Stimulated activated CD4-positive, alpha-beta T cell treated with anti-CD3 and anti-CD28 coated beads, Interleukin-15, amount 100 ng/mL, for 24 hours (primary cell): ENCODE data around the gene RPS15.
"Not testable (repeated sequence)": the region's sequence is repeated elsewhere in the genome, so short reads cannot be mapped to it uniquely, and the experiment has no call there.

ENCODE experiments used
- DNase-seq: peaks from one replicate; pipeline ENCODE4 v3.0.0-alpha.2; 2020

RPS15 gene

DNA sequence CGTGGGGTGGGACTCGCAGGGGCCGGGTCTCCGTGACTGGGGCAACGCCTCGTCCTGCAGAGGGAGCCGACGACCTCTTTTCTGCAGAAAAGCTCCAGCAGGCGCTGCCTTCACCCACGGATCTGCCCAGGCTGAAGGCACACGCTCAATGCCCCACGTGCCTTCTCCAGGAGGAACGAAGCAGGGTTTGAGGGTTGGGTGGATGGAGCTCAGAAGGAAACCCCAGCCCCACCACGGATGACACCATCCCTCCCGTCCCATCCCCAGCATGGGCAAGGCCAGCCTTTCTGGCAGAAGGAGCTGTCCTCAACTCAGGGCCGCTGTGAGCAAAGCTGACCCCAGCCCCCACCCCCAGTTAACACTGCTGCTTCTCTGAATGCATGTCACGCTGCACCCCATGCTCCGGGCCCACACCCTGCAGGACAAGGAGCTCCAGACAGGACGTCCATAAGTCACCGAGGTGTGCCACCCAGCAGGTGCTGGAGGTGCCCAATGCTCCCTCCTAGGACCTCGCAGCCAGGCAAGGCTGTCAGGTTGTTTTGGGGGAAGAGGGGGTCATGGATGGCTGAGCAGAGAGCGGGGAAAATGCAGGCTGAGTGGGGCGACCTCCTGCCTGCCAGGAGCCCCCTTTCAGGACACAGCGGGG, 33.4 kb downstream of the RPS15 start:
- DNase-seq = peak; percentile 40

DNA sequence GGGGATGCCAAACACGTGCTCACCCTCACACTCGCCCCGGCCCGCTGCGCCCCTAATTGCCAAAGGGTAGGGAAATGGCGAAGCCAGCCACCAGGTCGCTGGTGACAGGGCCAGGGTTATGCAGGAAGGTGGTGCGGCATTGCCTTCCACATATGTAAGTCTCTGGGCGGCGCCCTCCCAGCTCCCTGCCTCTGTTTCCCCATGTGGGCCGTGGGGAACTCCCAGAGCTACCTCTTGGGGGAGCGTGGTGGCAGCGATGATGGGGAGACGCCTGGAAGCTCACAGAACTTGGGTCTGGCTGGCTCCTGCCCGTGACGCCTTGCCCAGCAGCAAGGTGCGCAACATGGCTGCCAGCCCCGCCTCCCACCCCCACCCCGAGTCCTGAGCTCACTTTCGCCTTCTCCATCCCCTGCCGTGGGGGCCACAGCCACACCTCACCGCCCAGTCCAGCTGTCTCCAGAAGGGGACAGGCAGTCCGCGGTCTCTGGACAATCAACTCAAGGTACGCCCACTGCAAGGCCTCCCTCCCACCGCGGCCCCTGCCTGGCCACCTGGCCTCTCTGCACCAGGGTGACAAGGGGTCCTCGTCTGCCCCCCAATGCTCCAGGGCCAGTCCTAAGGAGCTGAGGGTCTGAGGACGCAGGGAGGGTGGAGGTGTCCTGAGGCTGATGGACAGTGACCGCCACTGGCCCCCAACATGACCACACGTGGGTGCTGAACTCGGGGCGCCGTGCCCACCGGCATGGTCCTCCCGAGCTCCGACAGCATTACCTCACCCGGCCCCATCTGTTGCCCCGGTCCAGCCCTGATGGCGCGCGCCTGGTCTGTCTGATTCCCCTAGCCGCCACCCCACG, 34.3 kb downstream of the RPS15 start:
- no peak for DNase-seq

DNA sequence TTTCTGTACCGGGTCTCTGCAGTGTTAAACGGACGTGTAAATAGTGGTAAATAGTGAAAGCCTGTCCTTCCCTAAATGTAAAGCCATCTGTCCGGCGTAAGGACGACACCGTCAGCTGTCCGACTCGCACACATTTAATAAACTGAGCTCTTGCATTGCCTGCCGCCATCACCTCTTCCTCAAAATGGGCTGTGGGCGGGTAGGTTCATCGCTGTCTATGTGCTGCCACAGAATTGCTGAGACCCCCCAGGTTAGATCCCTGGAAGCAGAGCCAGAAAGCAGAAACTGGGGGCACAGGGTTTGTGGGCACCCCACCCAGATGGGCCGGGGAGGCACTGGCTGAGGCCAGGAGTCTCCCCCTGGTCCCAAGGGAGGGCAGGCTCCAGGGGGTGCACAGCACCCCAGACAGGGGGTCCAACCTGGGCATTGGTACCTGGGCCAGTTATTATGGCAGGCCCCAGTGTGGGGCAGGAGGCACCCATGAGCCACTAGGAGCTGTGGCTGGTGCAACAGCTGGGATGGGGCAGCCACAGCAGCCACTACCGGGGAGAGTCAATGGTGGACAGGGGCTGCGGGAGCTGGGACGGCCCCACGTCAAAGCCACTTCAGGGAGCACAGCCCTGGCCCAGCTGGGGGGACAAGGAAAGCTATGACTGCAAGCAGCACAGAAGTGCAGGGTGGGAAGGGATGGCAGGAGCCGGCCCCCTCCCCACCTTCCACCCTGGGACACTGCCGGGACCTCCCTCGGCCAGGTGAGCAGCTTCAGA, 35.1 kb downstream of the RPS15 start:
- no peak for DNase-seq

DNA sequence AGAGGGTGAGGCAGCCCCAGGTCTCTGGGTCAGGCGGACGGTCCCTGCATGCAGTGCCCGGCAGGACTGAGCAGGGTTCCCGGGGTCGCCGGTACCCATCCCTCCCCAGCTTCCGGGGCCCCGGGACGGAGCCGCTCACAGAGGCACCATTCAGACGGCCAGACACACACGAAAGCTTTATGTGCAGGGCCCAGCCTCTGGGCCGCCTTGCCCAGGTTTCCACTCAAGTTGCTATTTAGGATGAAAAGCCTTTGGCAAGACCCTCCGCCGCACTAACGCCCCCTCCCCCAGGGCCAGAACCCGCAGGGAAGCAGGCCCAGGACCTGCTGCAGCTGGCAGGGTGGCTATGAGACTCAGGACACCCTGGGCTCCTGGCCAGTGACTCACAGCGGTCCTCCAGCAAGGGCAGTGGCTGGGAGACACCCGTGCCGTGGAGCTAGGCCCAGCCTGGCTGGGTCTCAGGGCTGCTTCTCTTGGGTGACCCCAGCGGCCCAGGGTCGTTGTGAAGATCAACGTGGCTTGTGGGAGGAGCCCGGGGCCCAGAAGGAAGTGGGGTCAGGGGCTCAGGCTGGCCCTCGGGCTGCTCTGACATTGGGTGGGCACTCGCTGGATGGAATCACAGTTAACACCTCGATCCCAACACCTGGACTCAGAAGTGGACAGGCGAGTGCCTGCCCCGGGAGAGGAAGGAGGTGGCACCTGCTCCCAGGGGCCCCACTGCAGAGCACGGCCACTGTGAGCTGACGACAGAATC, 36.0 kb downstream of the RPS15 start:
- no peak for DNase-seq

DNA sequence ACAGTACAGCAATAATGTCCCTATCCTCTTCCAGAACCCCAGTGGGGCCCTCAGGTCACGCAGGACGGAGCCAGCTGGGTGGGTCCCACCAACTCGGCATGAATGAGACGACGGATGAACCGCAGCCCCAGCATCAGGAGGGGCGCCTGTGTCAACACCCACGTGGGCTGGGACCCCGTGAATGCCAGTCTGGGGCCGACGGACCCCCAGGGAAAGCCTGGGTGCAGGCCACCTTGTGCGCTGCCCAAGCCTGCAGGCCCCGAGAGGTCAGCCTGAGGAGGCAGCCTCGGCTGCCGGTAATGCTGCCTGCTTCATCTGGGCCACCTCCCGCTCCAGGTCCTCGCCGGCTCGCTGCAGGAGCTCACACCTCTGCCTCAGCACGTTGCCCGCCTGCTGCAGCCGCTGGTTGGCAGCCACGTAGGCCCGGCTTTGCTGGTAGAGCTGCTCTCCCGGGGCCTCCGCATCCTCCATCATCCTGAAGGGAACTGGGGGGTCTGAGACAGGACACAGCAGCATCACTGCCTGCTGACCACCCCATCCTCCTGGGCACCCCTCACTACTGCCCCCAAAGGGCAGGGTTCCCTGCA, 36.7 kb downstream of the RPS15 start:
- no peak for DNase-seq

DNA sequence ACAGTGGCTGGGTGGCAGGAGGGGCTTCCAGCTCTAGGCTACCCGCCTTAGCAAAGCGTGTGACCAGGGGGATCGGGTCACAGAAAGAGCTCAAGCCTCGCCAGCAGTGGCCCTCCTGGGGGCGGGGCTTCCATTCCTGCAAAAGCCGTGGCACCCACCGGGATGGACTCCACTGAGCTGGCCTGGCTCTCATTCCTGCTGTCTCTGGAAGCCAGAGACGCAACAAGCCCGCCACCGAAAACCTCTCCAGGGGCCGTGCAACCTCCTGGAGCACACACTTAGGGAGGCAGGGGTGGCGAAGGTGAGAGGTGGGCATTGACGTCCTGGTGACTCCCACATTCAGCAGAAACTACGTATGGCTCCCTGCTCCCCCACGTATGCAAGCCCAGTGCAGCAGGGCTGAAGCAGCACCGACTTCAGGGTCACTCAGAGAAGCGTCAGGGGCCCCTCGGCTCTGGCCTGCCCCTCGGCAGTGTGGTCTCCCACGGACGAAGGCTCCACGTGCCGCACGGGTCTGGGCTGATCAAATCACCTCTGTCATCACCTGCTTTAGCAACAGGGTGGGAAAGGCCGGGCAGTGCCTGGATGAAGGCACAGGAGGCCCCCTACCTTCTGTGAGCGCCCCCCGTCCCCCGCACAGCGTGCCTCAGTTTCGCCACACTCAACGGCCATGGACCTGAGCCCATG, 37.7 kb downstream of the RPS15 start:
- DNase-seq = no peak

DNA sequence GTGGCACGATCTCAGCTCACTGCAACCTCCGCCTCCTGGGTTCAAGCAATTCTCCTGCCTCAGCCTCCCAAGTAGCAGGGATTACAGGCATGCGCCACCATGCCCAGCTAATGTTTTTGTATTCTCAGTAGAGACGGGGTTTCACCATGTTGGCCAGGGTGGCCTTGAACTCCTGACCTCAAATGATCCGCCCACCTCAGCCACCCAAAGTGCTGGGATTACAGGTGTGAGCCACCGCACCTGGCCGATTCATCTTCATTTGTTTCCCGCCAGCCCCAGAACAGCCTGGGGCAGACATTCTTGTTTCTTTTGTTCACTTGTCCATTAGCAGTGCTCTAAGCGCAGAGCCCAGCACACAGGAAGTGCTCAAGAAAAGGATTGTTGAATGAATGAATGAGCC, 38.9 kb downstream of the RPS15 start:
- DNase-seq = not testable (repeated sequence)

DNA sequence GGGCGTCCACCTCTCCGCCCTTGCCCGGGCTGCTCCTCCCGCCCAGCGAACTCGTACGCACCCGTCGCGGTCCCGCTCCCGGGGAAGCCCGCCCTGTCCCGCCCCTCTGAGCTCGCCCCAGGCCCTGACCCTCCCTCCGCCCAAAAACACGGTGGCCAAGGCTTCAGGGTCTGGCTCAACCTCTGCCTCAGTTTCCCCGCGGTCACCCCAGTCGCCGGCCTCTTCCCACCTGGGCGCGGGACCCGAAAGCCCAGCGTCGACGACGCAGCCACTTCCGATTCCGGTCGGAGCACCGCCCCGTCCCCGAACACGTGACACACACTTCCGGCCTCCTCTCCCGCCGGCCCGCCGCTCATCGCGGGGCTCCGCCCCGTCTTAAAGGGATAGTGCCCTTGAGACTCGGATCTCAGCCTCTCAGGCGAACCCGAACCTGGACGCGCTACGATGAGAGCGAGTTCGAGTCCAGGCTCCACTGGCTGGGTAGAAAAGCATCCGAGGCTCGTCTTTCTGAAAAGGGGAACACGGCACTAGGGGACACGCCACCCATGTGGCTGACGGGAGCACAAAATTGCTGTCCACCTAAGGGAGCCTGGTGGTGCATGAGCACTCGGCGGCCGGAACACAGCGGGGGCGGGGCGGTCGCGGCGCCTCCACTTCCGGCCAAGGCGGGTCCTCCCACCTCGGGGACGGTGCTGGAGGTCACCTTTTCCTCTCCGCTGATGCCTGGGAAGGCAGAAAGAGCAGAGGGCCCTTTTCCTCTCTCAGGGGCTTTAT, 40.9 kb downstream of the RPS15 start, which contains the start of gene C19orf25:
Gene C19orf25 (minus strand): TSS at position 282 of the 774 bp plus-strand sequence. CDS start 312 bp downstream, outside the sequence.
- DNase-seq = peak; percentile 96

DNA sequence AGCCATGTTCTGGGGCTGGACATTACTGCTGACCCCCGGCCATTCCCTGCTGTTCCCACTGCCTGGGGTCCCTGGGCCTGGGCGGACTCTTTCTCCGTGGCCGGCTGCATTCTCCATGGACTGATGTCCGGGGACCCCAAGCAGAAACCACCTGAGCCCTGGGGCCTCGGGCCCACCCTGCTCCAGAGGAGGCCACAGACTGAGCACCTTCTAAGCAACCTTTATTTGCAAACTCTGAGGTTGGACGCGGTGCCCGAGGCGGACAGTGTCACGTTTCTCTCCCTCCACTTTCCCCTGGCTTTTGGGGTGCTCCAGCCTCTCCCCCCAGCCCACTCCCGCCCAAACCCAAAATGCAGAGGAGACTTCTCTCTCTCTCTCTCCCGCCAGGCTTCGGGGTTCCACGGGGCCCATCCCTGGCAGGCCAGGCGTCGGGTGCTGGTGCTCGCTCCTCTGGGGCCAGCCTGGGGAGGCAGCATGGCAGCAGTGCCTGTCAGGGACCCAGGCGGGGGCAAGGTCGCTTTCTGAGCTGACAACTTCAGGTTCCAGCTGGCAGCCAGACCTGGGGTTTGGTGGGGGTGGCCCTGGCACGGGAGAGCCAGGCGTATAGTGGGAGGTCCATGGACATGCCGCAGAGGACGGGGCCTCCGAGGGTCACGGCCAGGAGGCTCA, 43.2 kb downstream of the RPS15 start:
- no peak for DNase-seq

DNA sequence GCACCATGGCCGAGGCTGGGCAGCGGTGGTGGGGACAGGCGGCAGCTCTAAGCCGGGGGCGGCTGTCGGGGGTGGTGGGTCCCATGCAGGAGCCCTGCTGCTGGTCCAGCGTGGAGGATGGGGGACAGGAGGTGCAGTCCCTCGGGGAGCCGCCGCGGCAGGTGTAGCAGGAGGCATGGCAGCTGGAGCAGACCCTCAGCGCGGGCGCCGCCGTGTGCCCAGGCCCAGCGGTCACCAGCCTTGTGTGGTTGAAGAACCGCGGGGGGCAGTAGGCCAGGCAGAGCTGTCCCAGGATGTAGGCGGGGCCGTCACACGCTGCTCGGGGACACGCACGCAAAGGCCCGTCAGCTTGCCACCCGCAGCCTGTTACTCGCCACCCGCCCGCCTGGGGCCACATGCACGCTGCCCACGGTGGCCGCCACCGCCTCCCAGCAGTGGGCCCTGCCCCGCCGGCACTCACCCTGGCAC, 43.7 kb downstream of the RPS15 start:
- no peak for DNase-seq

DNA sequence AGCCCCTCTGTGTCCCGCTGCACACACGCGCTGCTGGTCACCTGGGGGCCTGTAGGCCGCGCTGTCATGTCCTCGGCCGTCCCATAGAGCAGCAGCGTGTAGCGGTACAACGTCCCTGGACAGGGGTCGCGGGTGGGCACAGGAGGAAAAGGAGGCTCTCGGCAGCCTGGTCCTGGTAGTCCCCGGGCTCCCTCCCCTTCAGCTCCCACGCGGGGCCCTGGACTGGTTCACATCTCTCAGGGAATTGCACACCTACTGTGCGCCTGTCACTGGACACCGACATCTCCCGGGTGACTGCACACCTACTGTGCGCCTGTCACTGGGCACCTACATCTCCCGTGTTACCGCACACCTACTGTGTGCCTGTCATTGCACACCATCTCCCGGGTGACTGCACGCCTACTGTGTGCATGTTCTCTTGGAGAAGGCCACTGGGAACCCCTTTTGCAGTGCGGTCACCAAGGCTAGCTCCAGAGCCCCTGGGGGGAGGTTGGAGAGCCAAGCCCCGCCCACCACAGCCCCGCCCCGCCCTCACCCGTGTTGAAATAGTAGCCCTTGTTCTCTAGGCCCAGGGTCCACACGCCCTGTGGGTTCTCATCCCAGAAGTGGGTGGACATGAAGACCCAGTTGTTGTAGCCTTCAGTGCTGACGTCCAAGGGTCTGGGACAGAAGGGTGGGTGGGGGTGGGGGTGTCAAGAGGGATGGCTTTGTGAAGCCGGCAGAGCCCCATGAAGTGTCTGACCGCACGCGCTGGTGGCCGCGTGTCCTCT, 44.4 kb downstream of the RPS15 start:
- no peak for DNase-seq

DNA sequence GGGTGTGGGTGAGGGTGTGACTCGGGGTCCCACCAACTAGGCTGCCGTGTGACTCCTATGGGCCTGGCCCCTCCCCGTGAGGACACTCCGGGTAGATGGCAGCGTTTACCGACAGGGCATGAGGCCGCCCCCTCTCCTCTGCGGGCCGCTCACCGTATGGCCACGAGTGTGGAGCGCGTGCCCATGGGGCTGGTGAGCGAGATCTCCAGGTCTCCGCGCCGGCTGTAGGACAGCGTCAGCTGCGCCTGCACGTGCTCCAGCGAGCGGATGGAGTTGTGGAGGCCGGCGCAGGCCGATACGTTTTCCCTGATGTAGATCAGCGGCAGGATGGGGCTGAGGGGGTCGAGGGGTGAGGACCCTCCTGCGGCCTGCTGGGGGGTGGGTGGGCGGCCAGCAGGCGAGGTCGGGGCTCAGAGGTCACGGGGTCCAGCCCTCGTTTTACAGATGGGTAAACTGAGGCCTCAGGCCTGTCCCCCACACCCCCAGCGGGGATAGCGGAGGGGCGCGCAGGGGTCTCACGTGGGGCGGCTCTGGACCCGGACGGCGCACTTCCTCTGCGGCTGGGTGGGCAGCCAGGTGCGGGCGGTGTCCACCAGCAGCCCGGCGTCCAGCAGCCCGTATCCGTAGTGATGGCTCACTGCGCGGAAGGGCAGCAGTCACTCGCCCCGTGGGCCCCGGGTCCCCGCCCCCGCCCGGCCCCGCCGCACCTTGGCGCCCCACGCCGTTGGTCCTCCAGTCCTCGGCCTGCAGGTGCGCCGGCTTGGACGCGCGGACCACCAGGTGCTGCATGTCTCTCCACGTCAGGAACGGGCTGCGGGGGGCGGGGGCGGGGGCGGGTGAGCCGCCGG, 45.2 kb downstream of the RPS15 start:
- no peak for DNase-seq

DNA sequence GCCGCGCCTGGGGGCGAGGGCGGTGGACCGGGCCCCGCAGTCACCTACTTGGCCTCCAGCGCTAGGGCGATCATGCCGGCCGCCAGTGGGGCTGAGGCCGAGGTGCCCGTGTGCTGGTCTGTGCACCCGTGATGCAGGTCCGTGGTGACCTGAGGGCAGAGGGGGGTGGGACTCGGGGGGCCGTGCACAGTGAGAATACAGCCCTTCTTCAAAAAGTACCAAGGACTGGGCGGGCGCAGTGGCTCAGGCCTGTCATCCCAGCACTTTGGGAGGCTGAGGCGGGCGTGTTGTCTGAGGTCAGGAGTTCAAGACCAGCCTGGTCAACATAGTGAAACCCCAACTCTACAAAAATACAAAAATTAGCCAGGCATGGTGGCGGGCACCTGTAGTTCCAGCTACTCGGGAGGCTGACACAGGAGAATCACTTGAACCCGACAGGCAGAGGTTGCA, 45.8 kb downstream of the RPS15 start:
- no peak for DNase-seq

DNA sequence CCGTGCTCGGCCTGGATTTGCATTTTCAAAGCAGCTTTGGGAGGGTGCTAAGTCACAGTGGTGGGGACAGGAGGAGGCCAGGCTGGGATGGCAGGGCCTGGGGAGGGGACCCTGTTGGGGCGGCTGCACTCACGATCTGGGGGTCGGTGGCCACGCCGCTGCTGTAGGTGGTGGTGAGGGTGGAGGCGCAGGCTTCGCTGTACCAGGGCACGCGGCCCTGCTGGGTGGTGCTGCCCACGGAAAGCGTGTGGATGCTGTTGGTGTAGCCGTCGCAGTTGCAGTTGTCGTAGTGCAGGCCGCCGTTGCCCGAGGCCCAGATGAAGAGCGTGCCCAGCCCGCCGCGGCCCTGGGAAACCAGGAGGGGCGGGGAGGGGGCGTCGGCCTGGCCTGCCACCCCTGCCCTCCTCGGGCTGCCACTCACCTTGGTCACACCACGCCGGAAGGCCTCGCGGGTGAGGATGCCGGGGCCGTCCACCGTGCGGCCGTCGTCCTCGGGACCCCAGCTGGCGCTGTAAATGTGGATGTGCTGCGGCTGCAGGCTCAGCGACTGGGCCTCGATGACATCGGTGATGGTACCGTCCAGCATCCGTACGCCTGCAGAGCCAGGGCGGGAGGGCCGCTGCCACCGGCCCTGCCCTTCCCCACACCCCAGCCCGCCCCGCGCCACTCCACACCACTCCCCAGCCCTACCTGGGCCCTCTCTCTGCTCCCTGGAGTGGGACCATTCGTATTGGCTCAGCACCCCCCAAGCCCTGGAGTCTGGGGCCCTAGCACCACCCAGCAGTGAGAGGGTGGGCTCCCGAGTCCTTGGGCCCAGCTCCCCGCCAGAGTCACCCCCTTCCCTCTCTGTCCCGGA, 48.8 kb downstream of the RPS15 start:
- DNase-seq = no peak

DNA sequence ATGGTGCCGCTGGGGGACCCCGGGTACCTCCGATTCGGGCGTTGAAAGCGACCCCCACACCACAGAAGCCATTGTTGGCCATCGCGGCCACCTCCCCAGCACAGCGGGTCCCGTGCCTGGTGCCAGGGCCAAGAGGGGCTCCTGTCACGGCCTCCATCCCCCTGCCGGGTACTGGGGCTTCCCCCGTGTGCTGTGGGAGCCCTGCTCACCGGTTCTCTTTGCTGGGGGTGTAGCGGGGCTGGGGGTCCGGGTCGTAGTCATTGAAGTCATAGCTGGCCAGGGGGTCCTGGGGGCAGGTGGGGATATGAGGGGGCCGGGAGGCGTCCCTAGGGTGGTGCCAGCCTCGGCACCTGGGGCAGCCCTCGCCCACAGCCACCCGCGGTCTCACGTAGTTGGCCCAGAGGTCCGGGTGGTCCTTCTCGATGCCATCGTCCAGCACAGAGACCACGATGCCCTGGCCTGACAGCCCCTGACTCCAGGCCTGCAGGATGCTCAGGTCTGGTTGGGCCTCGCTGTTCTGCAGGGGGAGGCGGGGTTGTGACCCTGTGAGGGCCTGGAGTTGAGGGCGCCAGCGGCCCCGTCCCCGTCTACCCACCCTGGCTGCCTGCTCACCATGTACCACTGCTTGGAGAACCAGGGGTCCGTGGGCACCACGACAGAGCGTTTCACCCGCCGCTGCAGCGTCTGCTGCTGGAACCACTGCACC, 49.5 kb downstream of the RPS15 start:
- no peak for DNase-seq

DNA sequence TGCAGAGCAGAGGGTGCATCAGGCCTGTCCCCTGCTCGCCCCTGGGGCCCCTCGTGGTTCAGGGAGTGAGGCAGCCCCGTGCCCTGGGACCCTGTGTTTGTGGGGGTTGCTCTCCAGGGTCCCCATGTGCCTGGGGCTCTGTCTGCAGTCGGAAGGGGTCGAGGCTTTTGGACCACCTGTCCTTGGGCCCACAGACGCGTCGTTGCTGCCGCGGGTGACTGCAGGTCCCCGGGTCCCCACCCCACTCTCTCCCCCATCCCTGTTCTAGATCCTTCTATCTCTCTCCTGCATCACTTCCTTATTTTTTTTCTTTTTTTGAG, 50.0 kb downstream of the RPS15 start:
- no peak for DNase-seq
